SU-DHL-6 (cell line): ENCODE measurements around the gene ZNF391.

ENCODE experiments used
- CTCF ChIP-seq: fragments of 200-600 bp; sonication (generic); IDR thresholded peaks from one replicate; pipeline ENCODE4 v1.5.1; 2017; ENCODE audit warnings: antibody characterized with exemption, mild to moderate bottlenecking, low read length, moderate library complexity; ENCODE audit not compliant: insufficient read depth, poor library complexity, severe bottlenecking
- EZH2phosphoT487 ChIP-seq: fragments of 200-600 bp; sonication (generic), shearing (Covaris generic); conservative IDR thresholded peaks from 2 replicates; pipeline ENCODE4 v1.6.1; 2018; ENCODE audit warnings: mild to moderate bottlenecking, antibody characterized with exemption, low read length, moderate library complexity, mixed read lengths

- TF ChIP-seq CTCF (no peak), EZH2phosphoT487 (no peak)
Observed at GRCh38 chr6:27368202-27368601, 20.4 kb upstream of the ZNF391 start.
